Measurements from ENCODE around the gene IL15RA. TPM values are rescaled to one million over a fixed set of nuclear protein-coding genes. Genes with fewer than 3 reads are reported as not detected.

IL15RA gene
- total RNA-seq, 4 donors from 2014 or later = 7.1 to 15.6 (median 11.0) TPM

DNA sequence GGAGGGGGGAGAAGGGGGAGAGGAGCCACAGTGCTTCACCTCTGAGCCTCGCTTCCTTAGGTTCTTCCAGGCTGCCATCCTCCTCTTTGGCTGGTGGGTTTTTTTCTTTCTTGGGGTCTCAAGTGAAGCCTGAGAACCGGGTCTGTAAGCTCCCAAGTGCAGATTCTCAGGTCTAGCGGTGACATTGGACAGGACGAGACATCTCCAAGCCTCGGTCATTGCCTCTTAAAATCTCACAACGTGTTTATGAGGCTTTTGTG lies 817 bp upstream of the IL15RA start:
- TF ChIP-seq, protein P1, sequence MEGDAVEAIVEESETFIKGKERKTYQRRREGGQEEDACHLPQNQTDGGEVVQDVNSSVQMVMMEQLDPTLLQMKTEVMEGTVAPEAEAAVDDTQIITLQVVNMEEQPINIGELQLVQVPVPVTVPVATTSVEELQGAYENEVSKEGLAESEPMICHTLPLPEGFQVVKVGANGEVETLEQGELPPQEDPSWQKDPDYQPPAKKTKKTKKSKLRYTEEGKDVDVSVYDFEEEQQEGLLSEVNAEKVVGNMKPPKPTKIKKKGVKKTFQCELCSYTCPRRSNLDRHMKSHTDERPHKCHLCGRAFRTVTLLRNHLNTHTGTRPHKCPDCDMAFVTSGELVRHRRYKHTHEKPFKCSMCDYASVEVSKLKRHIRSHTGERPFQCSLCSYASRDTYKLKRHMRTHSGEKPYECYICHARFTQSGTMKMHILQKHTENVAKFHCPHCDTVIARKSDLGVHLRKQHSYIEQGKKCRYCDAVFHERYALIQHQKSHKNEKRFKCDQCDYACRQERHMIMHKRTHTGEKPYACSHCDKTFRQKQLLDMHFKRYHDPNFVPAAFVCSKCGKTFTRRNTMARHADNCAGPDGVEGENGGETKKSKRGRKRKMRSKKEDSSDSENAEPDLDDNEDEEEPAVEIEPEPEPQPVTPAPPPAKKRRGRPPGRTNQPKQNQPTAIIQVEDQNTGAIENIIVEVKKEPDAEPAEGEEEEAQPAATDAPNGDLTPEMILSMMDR (IDR thresholded peaks at IDR 0.05) = no peak
- no peak for TF ChIP-seq POLR2A (IDR thresholded peaks at IDR 0.05)

DNA sequence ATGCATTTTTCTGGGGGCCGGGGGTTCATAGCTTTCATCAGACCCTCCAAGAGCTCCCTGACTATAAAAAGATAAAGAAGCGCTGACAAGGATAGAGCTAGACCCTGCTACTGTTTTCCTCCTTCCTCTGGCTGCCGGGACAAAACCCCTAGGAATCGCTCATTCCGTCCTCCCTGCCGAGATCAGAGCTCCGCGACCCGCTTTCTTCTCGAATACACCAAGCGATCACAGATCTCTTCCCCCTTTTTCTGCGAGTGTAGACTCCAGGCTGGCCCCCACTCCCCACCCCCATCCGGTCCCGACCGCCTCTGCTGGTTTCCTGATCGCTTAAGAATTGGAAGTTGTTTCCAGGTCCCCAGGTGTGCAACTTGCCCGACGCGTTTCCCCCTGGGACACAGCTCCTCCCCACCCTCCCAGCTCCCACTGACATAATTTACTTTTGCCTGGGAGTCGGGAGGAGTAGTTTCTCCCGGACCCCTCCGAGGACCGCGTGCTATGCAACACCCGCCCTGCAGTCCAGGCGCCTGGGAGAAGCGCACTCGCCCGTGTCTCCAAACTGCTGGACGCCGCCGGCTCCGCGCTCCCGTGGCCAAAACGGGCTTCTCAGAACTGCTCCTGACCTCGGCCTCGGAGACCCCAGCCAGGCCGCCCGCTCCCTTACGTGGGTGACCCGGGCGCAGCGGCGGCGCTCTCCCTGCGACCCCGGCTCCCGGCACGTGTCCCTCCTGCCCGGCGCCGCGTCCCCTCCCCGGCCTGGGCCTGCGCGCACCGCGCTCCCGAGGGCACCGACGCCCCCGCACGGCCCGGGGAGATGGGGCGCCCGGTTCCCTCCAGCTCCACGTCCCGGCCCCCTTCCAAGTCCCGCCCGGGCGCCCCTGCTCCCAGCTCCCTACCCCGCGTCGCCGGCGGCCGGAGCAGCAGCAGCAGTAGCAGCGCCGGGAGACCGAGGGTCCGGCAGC lies 552 bp downstream of the IL15RA start:
- H3K27me3 ChIP-seq = no peaks in the 10 kb centered on the region
- peaks cover 4 to 54% (median 28%) of the 10 kb centered on the region in 3 donors for H3K4me1 ChIP-seq
- intact Hi-C loops (cut with DNase I) = no loop called here
- TF ChIP-seq POLR2A (IDR thresholded peaks at IDR 0.05) = no peak
- TF ChIP-seq, protein P1 (IDR thresholded peaks at IDR 0.05) = no peak
- H3K27ac ChIP-seq = peak overlapping the region; percentile 93 to 98 (median 96)
- no peaks in the 10 kb centered on the region for H3K9me3 ChIP-seq
- DNase-seq = no peak
- no peaks in the 10 kb centered on the region for H3K36me3 ChIP-seq
- 0 to 1% methylated on average over 18 to 19 of the region's 82 CpGs for WGBS, 2 donors
- H3K4me3 ChIP-seq = peak overlapping the region; percentile 83 to 95 (median 89)

More for the DNA sequence above, 817 bp upstream of the IL15RA start:
- 22 to 25% methylated on average over 6 of the region's 6 CpGs for WGBS, 2 donors
- peak overlapping the region; percentile 93 to 98 (median 96) for H3K27ac ChIP-seq
- peak overlapping the region; percentile 83 to 95 (median 89) for H3K4me3 ChIP-seq
- DNase-seq = no peak
- no peaks in the 10 kb centered on the region for H3K36me3 ChIP-seq
- no peaks in the 10 kb centered on the region for H3K9me3 ChIP-seq
- H3K4me1 ChIP-seq = peaks cover 0 to 40% (median 18%) of the 10 kb centered on the region in 3 donors
- intact Hi-C loops (cut with DNase I) = no loop called here
- no peaks in the 10 kb centered on the region for H3K27me3 ChIP-seq

DNA sequence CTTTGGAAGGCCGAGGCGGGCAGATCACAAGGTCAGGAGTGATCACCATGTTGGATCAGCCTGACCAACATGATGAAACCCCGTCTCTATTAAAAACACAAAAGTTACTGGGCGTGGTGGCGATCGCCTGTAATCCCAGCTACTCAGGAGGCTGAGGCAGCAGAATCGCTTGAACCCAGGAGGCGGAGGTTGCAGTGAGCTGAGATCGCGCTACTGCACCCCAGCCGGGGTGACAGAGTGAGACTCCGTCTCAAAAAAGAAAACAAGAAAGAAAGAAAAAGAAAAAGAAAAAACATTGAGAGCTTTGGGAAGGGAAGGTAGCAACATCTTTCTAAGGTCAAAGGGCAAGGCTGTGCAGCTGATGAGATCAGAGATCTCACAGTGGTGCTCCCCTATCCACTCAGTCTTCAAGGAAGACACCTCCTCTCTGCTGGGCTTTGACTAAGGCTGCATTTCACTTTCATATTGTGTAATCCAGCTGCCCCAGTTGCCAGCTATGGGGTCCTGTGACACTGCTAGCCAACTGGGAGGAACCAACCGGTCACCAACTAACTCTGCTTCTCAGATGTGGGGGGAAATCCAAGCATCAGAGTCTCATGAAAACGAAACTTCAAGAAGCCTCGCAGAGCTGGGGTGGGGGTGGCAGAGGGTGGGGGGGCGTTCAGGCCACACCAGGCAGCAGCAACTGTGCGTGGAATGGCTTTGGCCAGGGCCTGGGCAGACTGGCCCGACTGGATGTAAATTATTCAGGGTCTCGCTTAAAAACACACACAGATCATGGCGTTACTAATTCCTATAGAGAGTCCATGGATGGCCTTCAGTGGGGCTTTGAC lies 1.5 kb downstream of the IL15RA start:
- WGBS, 2 donors = 41 to 49% methylated on average over 14 to 15 of the region's 20 CpGs
- DNase-seq = no peak
- Histone ChIP-seq H3K4me1 (peaks cover 10 to 63% (median 34%) of the 10 kb centered on the region in 3 donors), H3K9me3 (no peaks in the 10 kb centered on the region), H3K27me3 (no peaks in the 10 kb centered on the region), H3K27ac (peak overlapping the region; percentile 93 to 98 (median 96)), H3K4me3 (peak overlapping the region; percentile 83 to 95 (median 89)), H3K36me3 (no peaks in the 10 kb centered on the region)
- peak in 1 of 4 donors; percentile 49 for TF ChIP-seq POLR2A (IDR thresholded peaks at IDR 0.05)
- TF ChIP-seq, protein P1 (IDR thresholded peaks at IDR 0.05) = no peak
- intact Hi-C loops (cut with DNase I) = no loop called here

DNA sequence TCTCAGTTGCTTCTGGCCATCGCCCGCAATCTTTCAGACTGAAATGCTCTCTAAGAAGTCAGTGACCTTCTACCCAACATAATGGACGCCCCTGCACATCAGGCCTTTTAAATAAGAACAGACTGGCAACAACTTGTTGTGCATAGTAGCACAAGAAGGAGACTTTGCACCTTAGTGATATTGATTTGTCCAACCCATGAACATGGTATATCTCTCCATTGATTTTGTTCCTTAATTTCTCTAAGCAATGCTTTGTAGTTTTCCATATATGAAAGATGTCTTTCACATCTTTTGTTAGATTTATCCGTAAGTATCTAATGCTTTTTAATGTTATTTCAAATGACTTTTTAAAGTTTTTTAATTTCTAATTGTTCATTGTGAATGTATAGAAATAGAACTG lies 4.3 kb downstream of the IL15RA start:
- no peaks in the 10 kb centered on the region for H3K36me3 ChIP-seq
- intact Hi-C loops (cut with DNase I) = no loop called here

More for the DNA sequence above, 4.3 kb downstream of the IL15RA start:
- TF ChIP-seq, protein P1 (IDR thresholded peaks at IDR 0.05) = no peak
- TF ChIP-seq POLR2A (IDR thresholded peaks at IDR 0.05) = no peak
- 70 to 89% methylated on average over 4 of the region's 4 CpGs for WGBS, 2 donors
- no peak overlapping the region for H3K27ac ChIP-seq
- no peaks in the 10 kb centered on the region for H3K9me3 ChIP-seq
- H3K27me3 ChIP-seq = no peaks in the 10 kb centered on the region
- H3K4me3 ChIP-seq = no peak overlapping the region
- H3K4me1 ChIP-seq = peaks cover 10 to 64% (median 34%) of the 10 kb centered on the region in 3 donors
- DNase-seq = no peak

Measured in esophagus squamous epithelium (tissue), 5 donors.